Hematopoietic multipotent progenitor cell treated with erythropoietin and hydrocortisone succinate and interleukin-3 and kit ligand, for 17 days (in vitro differentiated cells): ENCODE data around the gene PLA2G2A.
"Not testable (repeated sequence)": the region's sequence is repeated elsewhere in the genome, so short reads cannot be mapped to it uniquely, and the experiment has no call there.

Source experiments
- DNase-seq: peaks from one replicate; pipeline ENCODE4 v3.0.0-alpha.2; 2015; ENCODE audit warnings: low spot score

PLA2G2A gene

GRCh38 chr1:19973616-19974015, 5.8 kb downstream of the PLA2G2A start:
- DNase-seq = no peak

DNA sequence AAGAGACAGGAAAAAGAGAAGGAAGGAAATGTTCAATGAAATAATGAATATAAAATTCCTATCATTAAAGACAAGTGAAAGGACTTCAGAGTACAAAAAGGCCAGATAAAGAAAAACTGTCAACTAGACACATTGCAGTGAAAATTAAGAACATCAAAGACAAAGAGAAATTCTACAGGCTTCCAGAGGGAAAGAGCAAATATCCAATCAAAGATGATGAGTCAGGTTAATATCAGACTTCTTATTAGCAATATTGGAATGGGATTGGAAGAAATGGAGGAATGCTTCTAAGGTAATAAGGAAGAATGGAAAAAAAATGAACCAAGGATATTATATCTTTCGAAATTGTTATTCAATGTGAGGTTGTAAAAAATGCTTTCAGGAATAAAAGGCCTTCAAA, 7.8 kb downstream of the PLA2G2A start:
- no peak for DNase-seq

DNA sequence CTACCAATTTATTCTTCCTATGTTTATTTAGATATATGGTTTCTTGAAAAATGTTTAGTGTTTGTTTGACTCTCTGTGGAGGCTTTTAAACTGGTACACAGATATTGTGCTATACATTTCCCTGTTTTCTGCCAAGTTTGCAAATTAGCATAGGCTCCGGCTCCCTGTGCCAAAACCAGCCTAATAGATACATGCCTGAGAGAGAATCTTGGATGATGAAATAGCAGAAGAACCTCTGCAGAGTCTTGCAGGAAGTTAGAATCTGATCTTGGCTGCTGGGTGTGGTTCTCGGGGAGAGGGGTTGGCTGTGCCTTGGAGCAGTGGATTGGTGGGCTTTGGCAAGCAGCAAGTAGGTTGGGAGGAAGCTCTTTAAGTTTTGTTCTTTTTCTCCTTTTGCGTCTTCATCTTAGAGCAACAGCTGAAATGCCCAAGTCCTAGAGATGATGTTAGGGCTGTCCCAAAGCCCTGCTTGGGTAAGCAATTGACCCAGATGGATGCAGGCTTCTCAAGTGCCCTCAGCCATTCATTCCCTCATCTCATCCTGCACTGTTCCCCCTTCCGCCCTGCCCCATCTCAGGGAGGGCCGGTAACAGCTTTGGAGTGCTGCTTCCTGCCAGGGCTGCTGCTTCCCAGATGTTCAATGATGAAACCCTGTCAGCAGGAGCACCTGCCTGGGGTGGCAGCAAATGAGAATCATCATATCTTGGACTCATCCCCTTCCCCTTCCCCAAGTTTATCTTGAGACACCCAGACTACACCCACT, 9.3 kb downstream of the PLA2G2A start:
- no peak for DNase-seq

DNA sequence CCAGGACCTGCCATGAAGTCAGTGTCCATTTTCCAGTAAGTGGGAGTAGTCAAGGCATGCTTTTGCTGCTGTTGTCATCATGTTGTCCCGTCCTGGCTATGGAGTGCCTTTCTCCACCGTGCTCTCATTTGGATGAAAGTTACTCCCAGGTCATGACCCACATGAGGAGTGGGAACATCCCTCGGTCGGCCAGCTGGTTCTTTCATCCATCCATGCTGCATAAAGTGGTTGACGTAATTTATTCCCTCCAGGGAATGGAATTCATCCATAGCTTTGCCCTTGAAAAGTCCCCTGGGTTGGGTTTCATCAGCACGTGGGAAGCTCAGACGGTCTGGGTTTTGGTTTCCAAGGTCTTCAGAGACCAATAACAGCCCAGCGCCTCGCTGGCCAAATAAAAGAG, 11.6 kb downstream of the PLA2G2A start:
- DNase-seq = no peak

GRCh38 chr1:19964542-19964941, 14.9 kb downstream of the PLA2G2A start:
- DNase-seq = no peak

GRCh38 chr1:19963636-19964035, 15.8 kb downstream of the PLA2G2A start:
- no peak for DNase-seq

- no peak for DNase-seq
Measured at GRCh38 chr1:19960591-19960990, 18.8 kb downstream of the PLA2G2A start.

DNA sequence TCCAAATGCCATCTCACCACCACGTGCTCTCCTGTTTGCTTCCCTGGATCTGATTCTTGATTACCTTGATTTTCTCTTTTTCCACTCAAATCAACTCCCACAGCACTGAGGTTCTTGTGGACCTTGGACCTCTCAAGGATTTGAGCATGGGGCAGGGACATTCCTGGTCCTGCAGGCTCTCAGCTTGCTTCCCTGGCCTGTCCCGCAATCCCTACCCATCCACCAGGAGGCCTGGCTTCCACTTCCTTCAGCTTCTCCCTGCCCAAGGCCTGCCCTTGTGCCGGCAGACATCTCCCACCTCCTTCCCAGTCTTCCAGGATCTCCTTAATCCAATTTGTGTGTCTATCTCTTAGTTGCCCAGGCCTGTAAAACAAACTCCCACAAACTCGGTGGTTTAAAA, 21.6 kb downstream of the PLA2G2A start:
- no peak for DNase-seq

GRCh38 chr1:19955534-19956170, 23.8 kb downstream of the PLA2G2A start:
- no peak for DNase-seq

GRCh38 chr1:19954059-19954458, 25.4 kb downstream of the PLA2G2A start:
- no peak for DNase-seq

DNA sequence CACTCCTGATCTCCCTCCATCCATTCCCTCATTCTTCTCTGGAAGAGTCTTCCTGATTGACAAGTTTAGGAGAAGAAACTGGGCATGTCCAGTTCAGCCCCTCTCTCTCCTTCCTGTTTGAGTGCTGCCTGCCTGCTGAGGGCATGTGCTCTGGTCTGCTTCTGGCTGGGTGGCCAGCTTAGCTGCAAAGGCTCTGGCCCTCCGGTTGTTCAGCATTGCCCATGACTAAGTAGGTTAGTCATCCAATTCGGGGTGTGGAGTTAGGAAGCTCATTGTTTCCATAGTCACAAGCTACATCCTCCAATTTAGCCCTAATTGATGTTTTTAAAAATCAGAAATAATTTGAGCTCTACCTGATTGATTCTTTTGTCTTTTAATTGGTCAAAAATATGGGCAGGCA, 30.4 kb downstream of the PLA2G2A start:
- no peak for DNase-seq

DNA sequence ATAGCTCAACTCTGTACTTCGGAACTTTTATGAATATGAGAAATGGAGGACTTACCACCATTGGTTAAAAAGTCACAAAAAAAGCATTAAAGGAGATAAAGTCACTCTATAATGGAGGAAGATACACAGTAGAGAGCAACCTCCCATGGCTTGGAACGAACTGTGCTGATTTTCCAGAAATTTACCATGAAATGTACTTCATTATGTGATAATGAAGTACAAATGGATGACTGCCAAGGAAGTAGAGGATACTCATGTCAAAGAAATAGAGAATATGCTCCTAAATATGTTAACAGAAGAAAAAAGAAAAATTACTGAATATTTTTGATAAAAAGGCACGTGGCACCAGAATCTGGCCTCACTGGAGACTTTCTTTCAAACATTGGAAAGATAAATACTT, 32.4 kb downstream of the PLA2G2A start:
- no peak for DNase-seq

GRCh38 chr1:19946331-19946751, 33.1 kb downstream of the PLA2G2A start:
- DNase-seq = no peak

- DNase-seq = no peak
Measured at GRCh38 chr1:19945914-19946313, 33.5 kb downstream of the PLA2G2A start.

GRCh38 chr1:19942657-19943056, 36.8 kb downstream of the PLA2G2A start:
- DNase-seq = no peak

- no peak for DNase-seq
Measured at GRCh38 chr1:19942088-19942487, 37.3 kb downstream of the PLA2G2A start.

GRCh38 chr1:19941206-19941568, 38.2 kb downstream of the PLA2G2A start:
- DNase-seq = no peak

- DNase-seq = no peak
Measured at GRCh38 chr1:19940486-19941205, 38.8 kb downstream of the PLA2G2A start.

DNA sequence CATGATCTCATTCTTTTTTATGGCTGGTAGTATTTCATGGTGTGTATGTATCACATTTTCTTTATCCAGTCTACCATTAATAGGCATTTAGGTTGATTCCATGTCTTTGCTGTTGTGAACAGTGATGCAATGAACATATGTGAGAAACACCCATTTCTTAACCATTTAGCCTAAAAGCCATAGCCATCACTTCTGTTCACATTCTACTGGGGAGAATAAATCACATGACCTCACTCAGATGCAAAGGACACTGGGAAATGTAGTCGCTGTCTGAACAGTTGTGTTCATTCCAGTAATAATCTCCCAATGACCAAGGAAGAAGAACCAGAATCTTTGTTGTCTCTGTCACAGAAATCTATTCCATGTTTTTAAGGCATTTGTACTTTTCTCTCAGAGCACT, 40.9 kb downstream of the PLA2G2A start:
- no peak for DNase-seq

GRCh38 chr1:19936061-19936750, 43.2 kb downstream of the PLA2G2A start:
- no peak for DNase-seq

DNA sequence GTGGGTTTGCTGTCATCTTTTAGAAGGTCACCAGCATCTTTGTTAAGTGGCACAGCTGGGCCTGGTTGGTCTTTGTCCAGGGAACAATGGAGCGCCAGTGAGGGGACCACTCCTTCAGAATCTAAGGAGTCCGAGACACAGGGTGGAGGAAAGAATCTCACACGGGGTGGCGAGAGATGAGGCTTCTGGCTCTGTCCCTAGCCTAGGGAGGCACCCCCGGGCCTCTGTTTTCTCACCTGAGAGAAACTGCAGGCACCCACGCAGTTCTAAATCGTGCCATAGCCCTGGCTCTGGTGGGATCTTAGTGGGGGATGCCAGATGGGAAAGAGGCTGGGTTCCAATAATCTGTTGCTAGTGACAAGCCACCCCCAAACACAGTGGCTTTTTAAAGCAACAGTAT, 45.1 kb downstream of the PLA2G2A start:
- no peak for DNase-seq

DNA sequence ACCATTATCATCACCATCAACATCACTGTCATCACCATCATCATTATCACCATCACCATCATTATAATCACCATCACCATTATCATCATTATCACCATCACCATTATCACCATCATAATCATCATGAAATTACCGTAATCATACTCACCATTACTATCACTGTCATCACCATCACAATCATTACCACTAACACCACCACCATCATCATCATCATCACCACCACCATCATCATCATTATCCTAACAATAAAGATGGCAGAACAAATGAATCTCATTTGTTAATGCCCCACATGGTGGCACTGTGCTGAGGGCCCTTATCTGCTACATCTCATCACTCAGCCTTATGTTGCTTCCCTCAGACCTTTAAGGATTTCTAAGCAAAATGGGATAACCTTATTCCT, 46.6 kb downstream of the PLA2G2A start:
- DNase-seq = no peak

DNA sequence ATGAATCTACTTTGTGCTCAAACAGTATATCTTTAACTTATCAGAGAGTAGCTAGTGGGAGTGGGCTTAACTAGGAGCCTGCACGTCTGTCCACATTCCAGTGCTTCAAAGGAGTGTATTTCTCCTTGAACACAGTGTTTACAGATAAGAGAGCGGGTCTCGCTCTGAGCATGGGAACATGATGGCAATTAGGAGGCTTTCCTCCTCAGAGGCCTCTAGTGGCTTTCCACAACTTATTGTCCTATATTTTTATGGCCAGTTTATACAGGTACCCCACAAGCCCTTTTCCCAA, 52.3 kb downstream of the PLA2G2A start:
- DNase-seq = not testable (repeated sequence)
